Hepatocyte (in vitro differentiated cells): ENCODE measurements around the gene FARP1. TPM values are rescaled to one million over a fixed set of nuclear protein-coding genes. Genes with fewer than 3 reads are reported as not detected.

Source experiments
- DNase-seq: peaks from one replicate; pipeline ENCODE4 v3.0.0-alpha.2; 2016; ENCODE audit warnings: low spot score
- H2AFZ ChIP-seq: fragments of 200-600 bp; sonication (generic); 2 replicates; pipeline ENCODE4 v1.6.0; 2016; ENCODE audit warnings: antibody characterized with exemption, mild to moderate bottlenecking
- H3K27ac ChIP-seq: fragments of 200-600 bp; sonication (generic); 2 replicates; pipeline ENCODE4 v1.5.1; 2016; ENCODE audit warnings: mild to moderate bottlenecking
- H3K27me3 ChIP-seq: fragments of 200-600 bp; sonication (generic); 2 replicates; pipeline ENCODE4 v1.6.1; 2016
- H3K36me3 ChIP-seq: fragments of 200-600 bp; sonication (generic); replicated peaks from 2 replicates; pipeline ENCODE4 v1.5.1; 2016; ENCODE audit warnings: low read depth; ENCODE audit not compliant: insufficient read depth
- H3K4me1 ChIP-seq: fragments of 200-600 bp; sonication (generic); 2 replicates; pipeline ENCODE4 v1.5.1; 2016; ENCODE audit warnings: mild to moderate bottlenecking, moderate library complexity; ENCODE audit not compliant: insufficient read depth
- H3K4me2 ChIP-seq: fragments of 200-600 bp; sonication (generic); 2 replicates; pipeline ENCODE4 v1.6.0; 2016
- H3K4me3 ChIP-seq: fragments of 200-600 bp; sonication (generic); 2 replicates; pipeline ENCODE4 v1.5.1; 2016; ENCODE audit warnings: mild to moderate bottlenecking
- H3K79me2 ChIP-seq: fragments of 200-600 bp; sonication (generic); 2 replicates; pipeline ENCODE4 v1.6.0; 2017; ENCODE audit warnings: mild to moderate bottlenecking
- H3K9me2 ChIP-seq: fragments of 200-600 bp; sonication (generic); replicated peaks from 2 replicates; pipeline ENCODE4 v1.6.0; 2017; ENCODE audit warnings: mild to moderate bottlenecking; ENCODE audit not compliant: insufficient read depth
- H3K9me3 ChIP-seq: fragments of 200-600 bp; sonication (generic); 2 replicates; pipeline ENCODE4 v1.5.1; 2016; ENCODE audit warnings: low read depth, mild to moderate bottlenecking
- H4K20me1 ChIP-seq: fragments of 200-600 bp; sonication (generic); 2 replicates; pipeline ENCODE4 v1.6.0; 2016; ENCODE audit warnings: mild to moderate bottlenecking; ENCODE audit not compliant: insufficient read depth, poor library complexity, severe bottlenecking
- EZH2 ChIP-seq: fragments of 200-600 bp; sonication (generic); IDR thresholded peaks from 2 replicates; pipeline ENCODE4 v1.6.1; 2016; ENCODE audit warnings: antibody characterized with exemption, mild to moderate bottlenecking, borderline replicate concordance
- EZH2phosphoT487 ChIP-seq: fragments of 200-600 bp; sonication (generic); IDR thresholded peaks from one replicate; pipeline ENCODE4 v1.6.1; 2018; ENCODE audit warnings: antibody characterized with exemption, mild to moderate bottlenecking, low read depth, moderate library complexity; ENCODE audit not compliant: unreplicated experiment, severe bottlenecking
- WGBS: methylation state at CpG from one replicate; pipeline ENCODE4 v1.1.6; 2016; ENCODE audit warnings: low lambda C conversion rate; ENCODE audit errors: missing lambda C conversion rate; 5-methylcytosine and 5-hydroxymethylcytosine counted together
- polyA plus RNA-seq: library from polyadenylated mRNA; unstranded; fragments of >200 nt; fragmentation: Nextera tagmentation; extraction: Ambion mirVana; gene quantifications from 2 replicates; pipeline ENCODE4 v1.2.1, GENCODE V29; 2016
- total RNA-seq: library from RNA; depleted of rRNA; stranded (reverse); fragments of >200 nt; gene quantifications from 2 replicates; pipeline ENCODE4 v1.2.3, GENCODE V29; 2014
- TF ChIP-seq, protein P1 (sequence below): fragments of 200-600 bp; sonication (generic); IDR thresholded peaks from 2 replicates; pipeline ENCODE4 v1.5.1; 2016; ENCODE audit warnings: antibody characterized with exemption, mild to moderate bottlenecking; ENCODE audit not compliant: poor library complexity

The FARP1 gene
- total and polyA plus RNA-seq, 2 experiments from 2014 or later = 35.5 to 68.7 TPM

DNA sequence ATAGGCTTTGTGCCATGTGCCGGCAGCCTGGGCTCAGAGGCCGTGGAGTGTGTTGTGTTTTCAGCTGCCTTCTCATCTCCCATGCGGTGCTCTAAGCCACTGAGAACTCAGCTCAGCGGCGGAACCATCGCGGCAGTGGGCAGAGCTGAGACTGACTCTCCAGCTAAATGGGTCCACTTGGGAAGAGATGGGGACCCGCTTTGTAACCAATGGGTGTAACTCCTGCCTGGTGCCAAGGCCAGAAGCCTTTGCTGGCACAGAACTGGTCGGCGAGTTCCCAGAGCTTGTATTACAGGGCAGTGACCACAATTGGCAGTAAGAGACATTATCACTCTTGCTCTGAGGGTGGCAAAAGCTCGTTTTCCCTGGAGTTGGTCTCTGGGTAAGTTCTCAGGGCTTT is 251.0 kb downstream of the FARP1 start:
- no peak overlapping the region for H3K4me3 ChIP-seq
- no peak for TF ChIP-seq EZH2
- TF ChIP-seq, protein P1, sequence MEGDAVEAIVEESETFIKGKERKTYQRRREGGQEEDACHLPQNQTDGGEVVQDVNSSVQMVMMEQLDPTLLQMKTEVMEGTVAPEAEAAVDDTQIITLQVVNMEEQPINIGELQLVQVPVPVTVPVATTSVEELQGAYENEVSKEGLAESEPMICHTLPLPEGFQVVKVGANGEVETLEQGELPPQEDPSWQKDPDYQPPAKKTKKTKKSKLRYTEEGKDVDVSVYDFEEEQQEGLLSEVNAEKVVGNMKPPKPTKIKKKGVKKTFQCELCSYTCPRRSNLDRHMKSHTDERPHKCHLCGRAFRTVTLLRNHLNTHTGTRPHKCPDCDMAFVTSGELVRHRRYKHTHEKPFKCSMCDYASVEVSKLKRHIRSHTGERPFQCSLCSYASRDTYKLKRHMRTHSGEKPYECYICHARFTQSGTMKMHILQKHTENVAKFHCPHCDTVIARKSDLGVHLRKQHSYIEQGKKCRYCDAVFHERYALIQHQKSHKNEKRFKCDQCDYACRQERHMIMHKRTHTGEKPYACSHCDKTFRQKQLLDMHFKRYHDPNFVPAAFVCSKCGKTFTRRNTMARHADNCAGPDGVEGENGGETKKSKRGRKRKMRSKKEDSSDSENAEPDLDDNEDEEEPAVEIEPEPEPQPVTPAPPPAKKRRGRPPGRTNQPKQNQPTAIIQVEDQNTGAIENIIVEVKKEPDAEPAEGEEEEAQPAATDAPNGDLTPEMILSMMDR = no peak
- TF ChIP-seq EZH2phosphoT487 = no peak
- WGBS = 97% methylated on average over 11 of the region's 11 CpGs
- no peaks in the 10 kb centered on the region for H3K79me2 ChIP-seq
- H3K9me2 ChIP-seq = no peaks in the 10 kb centered on the region
- no peaks in the 10 kb centered on the region for H4K20me1 ChIP-seq
- no peaks in the 10 kb centered on the region for H3K27me3 ChIP-seq
- H3K27ac ChIP-seq = no peak overlapping the region
- no peaks in the 10 kb centered on the region for H3K9me3 ChIP-seq
- DNase-seq = no peak
- H2AFZ ChIP-seq = no peak overlapping the region
- no peaks in the 10 kb centered on the region for H3K4me1 ChIP-seq
- no peak overlapping the region for H3K4me2 ChIP-seq
- no peaks in the 10 kb centered on the region for H3K36me3 ChIP-seq

DNA sequence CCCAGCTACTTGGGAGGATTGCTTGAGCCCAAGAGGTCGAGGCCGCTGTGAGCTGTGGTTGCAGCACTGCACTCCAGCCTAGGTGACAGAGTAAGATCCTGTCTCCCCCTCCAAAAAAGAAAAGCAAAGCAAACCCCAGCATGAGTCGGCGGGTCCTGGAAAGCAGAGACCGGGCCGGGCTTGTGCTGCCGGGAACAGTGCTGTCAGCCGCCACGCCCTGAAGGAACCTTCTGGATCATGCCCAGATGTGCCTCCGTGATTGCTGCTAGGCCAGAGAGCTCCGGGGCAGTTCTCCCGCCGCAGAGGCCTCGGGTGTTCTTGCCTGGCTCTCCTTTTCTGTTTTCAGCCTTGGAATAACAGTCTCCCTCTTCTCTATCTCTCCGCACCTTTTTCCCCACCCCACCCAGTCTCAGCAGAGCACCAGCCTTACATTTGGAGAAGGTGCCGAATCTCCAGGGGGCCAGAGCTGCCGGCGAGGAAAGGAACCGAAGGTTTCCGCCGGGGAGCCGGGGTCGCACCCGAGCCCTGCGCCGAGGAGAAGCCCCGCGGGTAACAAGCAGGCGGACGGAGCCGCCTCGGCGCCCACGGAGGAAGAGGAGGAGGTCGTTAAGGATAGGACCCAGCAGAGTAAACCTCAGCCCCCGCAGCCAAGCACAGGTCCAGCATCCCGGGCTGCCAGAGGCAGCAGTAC is 252.1 kb downstream of the FARP1 start:
- H3K79me2 ChIP-seq = no peaks in the 10 kb centered on the region
- no peaks in the 10 kb centered on the region for H3K9me3 ChIP-seq
- H3K4me1 ChIP-seq = peaks cover 5% of the 10 kb centered on the region
- no peaks in the 10 kb centered on the region for H3K27me3 ChIP-seq
- H2AFZ ChIP-seq = no peak overlapping the region
- H3K4me3 ChIP-seq = no peak overlapping the region
- H4K20me1 ChIP-seq = no peaks in the 10 kb centered on the region
- no peak for TF ChIP-seq EZH2phosphoT487
- TF ChIP-seq EZH2 = no peak
- no peak overlapping the region for H3K4me2 ChIP-seq
- H3K36me3 ChIP-seq = no peaks in the 10 kb centered on the region
- H3K27ac ChIP-seq = no peak overlapping the region
- 96% methylated on average over 37 of the region's 37 CpGs for WGBS
- H3K9me2 ChIP-seq = no peaks in the 10 kb centered on the region
- DNase-seq = no peak

DNA sequence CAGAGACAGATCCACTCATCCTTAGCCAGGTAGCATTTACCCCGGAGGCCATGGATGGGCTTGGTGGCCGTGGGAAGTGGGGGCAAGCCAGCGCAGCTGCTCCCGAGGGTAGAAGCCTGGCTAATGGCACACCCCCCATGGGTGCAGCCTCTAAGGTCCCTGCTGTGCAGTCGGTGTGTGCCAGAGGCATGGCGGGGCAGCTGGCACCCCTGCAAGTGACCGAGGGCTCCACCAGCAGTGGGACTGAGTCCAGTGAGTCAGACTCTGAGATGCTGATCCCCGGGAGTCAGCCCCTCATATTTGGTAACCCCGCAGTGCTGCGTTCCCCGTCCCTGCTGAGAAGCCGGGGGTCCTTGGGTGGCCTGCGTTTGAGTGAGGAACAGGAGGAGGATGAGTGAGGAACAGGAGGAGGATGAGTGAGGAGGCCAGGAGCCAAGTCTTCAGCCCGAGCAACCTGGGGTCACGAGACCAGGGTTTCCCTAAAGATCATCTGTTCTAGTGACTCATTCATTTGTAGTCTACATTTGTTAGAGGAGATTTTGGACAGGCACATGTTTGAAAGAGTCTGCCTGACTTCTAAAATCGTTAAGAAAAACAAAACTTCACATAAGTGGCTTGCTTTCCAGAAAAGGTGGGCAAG is 253.3 kb downstream of the FARP1 start:
- H4K20me1 ChIP-seq = no peaks in the 10 kb centered on the region
- no peak for DNase-seq
- H3K4me2 ChIP-seq = no peak overlapping the region
- H3K9me2 ChIP-seq = no peaks in the 10 kb centered on the region
- no peak overlapping the region for H2AFZ ChIP-seq
- TF ChIP-seq, protein P1 = no peak
- TF ChIP-seq EZH2 = no peak
- TF ChIP-seq EZH2phosphoT487 = no peak
- no peaks in the 10 kb centered on the region for H3K27me3 ChIP-seq
- H3K79me2 ChIP-seq = no peaks in the 10 kb centered on the region
- H3K27ac ChIP-seq = no peak overlapping the region
- no peak overlapping the region for H3K4me3 ChIP-seq
- H3K4me1 ChIP-seq = peaks cover 5% of the 10 kb centered on the region
- H3K36me3 ChIP-seq = no peaks in the 10 kb centered on the region
- H3K9me3 ChIP-seq = no peaks in the 10 kb centered on the region
- 95% methylated on average over 16 of the region's 16 CpGs for WGBS

DNA sequence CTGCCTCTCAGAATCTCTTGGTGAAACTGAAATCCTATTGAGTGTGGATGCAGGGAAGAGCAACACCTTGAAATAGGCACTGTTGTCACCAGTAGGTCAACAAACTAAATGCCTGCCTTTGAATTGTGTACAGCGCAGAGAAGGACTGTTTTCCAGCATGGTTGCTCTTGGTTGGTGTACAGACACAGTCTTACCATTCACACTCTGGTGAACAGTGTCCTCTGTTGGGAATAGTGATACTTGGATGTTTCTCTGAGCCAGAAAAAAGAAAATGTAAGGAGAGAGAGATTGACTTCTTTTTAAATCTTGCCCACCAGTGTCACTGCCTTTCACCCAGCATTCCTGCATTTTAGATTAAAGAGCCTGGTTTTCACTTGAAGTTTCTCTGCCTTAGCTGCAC is 254.3 kb downstream of the FARP1 start:
- Histone ChIP-seq H2AFZ (no peak overlapping the region), H3K27me3 (no peaks in the 10 kb centered on the region), H3K4me1 (peaks cover 5% of the 10 kb centered on the region), H3K27ac (no peak overlapping the region), H3K79me2 (no peaks in the 10 kb centered on the region), H4K20me1 (no peaks in the 10 kb centered on the region), H3K4me2 (no peak overlapping the region), H3K9me2 (no peaks in the 10 kb centered on the region), H3K36me3 (no peaks in the 10 kb centered on the region), H3K4me3 (no peak overlapping the region), H3K9me3 (no peaks in the 10 kb centered on the region)
- WGBS = 96% methylated on average over 1 of the region's 1 CpG
- TF ChIP-seq, protein P1 = peak; percentile 40
- no peak for TF ChIP-seq EZH2phosphoT487
- no peak for DNase-seq
